Skin of body (tissue), 2 donors: ENCODE measurements around the gene VPS13D. TPM values are rescaled to one million over a fixed set of nuclear protein-coding genes. Genes with fewer than 3 reads are reported as not detected.
"Not testable (repeated sequence)": the region's sequence is repeated elsewhere in the genome, so short reads cannot be mapped to it uniquely, and the experiment has no call there.

Source experiments
- DNase-seq: peaks from one replicate; lab custom pipeline; 2025; lab: John Stamatoyannopoulos, UW
- total RNA-seq: library from RNA; depleted of rRNA; stranded (reverse); fragments of >200 nt; gene quantifications from one replicate; pipeline ENCODE4 v1.2.3, GENCODE V29; 2014

VPS13D gene
- total RNA-seq, 1 donor from 2014 or later, result 63.3 TPM

DNA sequence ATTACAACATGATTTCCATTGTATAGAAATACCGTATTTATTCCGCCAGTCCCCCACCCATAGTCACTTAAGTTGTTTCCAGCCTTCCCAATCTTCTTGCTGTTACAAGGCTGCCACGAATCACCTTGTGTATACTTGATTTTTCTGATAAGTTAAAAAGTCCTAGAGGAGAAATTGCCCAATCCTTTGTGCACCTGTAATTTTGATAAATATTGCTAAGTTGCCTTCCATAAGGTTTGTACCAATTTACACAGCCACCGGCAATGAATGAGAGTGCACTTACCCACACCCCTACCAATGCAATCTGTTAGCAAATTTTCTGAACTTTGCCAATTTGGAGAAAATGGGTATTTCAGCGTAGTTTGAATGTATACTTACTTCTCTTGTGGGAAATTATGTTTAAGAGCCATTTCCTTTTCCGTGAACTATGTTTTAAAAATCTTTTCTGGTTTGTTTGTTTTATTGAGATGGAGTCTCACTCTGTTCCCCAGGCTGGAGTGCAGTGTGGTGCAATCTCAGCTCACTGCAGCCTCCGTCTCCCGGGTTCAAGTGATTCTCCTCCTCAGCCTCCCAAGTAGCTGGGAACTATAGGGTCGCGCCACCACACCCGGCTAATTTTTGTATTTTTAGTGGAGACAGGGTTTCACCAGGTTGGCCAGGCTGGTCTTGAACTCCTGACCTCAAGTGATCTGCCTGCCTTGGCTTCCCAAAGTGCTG is 300.8 kb downstream of the VPS13D start:
- DNase-seq, result no peak

DNA sequence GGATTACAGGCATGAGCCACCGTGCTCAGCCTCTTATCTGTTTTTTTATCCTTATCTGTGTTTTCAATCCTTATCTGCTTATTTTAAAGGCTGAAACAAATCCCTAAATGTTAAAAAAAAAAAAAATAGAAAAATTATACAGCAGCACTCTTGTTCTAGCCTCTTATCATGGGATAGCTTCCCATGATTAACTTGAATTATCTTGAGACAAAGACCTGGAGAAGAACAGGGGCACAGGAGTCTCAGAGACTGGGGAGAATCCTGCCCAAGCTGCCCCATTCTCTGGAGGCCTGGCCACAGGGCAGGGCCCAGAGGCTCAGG is 301.3 kb downstream of the VPS13D start:
- DNase-seq, result no peak

DNA sequence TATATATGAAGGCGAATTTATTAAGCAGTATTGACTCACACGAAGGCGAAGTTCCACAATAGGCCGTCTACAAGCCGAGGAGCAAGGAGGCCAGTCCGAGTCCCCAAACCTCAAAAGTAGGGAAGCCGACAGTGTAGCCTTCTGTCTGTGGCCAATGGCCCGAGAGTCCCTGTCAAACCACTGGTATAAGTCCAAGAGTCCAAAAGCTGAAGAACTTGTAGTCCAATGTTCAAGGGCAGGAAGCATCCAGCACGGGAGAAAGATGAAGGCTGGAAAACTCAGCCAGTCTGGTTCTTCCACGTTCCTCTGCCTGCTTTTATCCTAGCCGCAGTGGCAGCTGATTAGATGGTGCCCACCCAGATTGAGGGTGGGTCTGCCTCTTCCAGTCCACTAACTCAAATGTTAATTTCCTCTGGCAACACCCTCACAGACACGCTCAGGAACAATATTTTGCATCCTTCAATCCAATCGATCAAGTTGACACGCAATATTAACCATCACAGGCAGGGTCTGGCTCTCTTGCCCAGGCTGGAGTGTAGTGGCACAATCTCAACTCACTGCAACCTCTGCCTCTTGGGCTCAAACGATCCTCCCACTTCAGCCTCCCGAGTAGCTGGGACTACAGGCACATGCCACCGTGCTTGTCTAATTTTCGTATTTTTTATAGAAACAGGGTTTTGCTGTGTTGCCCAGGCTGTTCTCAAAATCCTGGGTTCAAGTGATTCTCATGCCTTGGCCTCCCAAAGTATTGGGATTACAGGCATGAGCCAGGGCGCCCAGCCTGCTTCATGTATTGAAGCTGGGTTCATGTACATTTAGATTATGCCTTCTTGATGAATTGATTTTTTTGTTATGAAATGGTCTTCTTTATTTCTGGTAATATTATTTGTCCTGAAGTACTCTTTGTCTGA is 302.8 kb downstream of the VPS13D start:
- no peak for DNase-seq

DNA sequence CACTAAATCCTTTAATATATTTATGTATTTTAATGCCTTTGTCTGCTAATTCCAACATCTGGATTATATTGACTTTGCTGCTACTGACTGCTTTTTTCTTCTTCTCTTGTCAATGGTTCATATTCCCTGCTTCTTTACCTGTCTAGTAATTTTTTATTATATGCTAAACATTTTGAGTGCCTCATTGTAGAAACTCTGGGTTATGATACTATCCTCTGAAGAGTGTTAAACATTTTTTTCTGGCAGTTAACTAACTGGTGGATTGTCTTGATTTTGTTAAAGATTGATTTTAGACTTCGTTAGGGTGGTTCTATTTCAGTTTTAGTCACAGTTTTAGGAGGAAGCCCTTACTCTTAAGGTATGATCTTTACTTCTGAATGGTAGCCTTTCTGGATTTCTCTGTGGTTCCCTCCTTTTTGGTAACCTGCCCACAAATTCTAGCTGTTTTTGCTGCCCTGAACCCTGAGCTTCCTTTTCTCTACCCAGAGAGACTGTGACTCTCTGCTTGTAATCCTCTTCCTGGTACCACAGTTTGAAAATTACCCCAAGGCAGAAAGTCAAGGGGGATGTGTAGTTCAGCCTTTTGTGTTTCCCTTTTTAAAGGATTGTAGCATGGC is 306.3 kb downstream of the VPS13D start:
- DNase-seq, result no peak

DNA sequence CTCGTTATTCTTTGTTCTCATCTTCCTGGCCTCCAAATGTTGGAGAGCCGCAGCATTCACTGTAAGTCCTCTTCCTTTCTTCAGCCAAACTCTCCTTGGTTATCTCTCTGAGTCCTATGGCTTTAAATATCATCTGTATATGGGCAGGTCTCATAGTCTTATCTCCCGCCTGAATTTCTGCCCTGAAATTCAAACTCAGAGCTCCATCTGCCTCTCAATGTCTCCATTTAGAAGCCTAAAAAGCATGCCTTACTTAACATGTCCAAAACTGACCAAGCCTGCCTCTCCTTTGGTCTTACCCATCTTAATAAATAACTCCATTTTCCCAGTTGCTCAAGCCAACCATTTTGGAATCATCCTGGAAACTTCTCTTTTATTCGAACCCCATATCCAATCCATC is 307.5 kb downstream of the VPS13D start:
- DNase-seq, result no peak

DNA sequence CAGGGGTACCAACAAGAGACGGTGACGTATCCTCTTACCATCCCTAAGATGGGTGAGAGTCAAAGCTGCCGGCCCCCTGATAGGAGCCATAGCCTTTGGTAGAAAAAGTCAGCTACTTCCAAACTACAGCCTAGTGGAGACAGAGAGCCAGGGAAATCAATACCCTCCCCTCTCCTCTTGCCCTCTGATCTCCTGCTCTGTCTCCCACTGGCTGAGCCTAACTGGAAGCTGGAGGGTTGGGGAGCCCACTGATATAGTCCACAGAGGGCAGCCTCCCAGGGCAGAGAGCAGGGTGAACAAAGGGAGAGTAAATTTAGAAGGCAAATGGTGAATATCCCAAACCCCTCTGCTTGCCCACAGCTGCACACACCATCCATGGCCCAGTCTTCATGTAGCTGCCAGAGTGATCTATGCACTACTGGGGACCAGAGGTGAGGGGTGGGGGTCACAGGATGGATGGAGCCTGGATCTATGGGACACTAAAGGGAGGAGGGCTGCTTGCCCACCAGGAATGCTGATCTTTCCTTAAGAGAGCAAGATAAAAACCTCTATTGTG is 308.2 kb downstream of the VPS13D start:
- no peak for DNase-seq

DNA sequence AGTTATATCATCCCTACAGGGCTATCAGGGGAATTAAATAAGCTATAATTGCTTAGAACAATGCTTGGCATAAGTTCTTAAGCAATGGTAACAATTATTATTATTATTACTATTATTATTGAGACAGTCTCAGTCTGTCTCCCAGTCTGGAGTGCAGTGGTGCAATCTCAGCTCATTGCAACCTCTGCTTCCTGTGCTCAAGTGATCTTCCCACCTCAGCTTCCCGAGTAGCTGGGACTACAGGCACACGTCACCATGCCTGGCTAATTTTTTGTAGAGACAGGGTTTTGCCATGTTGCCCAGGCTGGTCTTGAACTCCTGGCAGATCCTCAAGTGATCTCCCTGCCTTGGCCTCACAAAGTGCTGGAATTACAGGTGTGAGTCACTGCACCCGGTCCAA is 308.7 kb downstream of the VPS13D start:
- DNase-seq, result not testable (repeated sequence)

DNA sequence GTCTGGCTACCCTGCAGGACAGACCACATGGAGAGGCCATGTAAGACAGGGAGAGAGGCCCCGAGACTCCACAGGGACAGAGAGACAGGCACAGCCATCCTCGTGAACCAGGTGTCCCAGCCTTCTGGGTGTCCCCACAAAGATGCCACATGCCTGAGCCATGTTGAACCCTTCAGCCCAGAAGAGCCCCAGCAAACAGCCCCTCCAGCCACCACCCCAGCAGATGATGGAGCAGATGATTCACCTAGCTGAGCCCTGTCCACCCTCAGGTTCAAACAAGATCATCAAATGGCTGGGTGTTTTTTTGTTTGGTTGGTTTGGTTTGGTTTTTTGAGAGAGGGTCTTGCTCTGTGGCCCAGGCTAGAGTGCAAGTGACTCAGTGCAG is 309.5 kb downstream of the VPS13D start:
- DNase-seq, result no peak

DNA sequence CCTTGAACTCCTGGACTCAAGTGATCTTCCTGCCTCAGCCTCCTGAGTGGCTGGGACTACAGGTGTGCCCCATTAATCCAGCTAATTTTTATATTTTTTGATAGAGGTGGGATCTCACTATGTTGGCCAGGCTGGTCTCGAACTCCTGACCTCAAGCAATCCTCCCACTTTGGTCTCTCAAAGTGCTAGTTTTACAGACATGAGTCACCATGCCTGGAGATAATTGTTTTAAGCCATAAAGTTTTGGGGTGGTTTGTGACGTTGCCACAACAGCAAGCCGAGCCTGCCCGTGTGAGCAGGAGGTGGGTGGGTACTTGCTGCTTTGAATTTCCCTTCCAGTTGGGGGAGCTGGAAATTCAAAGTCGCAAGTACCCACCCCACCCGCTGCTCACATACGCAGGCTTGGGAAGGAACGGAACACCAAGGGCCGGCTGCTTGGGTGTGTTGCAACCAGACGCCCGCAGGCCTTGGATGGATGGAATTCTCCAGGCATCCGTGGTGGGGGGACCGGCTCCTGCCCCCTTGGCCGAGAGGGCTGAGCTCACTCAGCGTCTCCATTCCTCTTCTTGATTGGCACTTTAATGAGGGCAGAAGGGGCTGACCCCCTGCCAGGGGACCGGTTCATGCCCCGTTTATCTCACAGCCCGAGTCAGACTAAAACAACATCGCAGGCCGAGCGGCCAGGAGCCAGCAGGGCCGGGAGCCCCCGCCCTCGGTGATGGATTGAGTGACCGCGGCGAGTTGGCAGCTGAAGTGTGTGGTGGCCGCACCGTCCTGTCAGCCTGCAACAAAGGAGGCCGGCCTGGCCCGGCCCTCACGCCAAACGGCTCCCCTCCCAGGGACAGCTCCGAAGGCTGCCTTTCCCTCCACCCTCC is 310.1 kb downstream of the VPS13D start:
- no peak for DNase-seq

DNA sequence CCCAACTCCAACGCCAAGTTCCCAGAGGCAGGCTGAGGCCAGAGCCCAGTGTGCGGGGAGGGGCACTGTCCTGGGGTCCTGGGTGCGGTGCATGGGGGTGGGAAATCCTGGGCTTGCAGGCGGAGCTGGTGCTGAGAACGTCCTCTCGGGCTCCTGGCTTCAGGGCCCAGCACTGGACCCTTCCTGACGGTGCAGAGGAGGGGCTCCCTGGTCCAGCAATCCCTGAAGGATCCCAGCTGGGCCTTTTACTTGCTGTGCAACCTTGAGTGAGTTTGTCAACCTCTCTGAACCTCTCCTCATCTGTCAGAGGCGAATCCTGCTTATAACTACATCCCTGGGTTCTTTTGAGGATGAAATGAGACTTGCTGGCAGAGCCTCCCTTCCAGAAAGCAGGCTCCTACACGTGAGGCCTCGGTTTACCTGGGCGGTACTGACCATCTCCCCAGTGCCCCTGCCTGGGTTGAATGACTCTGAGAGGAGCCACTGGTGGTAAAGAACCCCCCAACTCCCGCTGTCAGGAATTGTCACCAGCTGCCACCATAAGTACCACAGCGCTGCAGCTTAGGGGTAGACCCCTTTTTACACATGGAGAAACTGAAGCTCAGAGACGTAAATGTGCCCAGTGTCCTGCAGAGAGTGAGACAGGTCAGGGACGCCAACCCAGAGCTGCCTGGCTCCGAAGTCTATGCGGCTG is 310.9 kb downstream of the VPS13D start:
- no peak for DNase-seq

DNA sequence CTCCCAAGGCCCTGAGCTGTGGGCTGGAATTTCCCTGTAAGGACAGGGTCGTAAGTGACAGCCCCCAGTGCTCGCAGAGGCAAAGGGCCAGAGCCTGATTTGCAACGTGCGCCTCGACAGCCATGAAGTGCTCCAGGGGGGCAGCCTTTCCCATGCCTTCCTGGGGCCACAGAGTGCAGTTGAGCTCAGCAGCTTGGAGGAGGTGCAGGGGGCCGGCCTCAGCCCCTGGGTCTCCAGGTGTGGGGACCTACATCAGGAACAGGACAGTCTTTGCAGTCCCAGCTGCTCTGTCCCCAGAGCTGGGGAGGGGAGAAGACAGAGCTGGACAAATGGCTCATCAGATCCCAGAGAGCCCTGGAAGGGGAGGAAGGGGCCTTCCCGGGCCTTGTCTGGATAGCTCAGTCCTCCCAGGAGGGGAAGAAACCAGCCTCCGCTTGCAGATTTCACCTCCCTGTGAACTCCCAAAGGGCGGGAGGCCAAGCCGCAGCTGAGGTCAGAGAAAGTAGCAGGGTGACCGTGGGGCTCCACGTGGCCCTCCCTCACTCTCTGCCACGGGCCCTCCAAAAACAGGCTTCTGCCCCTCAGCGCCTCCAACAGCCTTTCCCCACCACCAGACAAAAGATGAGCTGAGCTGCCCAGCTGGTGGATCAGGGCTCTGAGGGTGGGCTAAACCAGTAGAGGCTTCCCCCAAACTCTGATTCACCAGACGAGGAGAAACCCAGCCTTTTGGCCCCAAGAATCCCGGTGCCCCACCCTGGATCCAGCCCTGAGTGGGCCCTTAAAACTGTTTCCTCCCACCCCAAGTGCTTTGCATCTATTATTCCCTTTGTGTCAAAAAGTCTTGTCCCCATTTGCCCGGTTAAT is 311.7 kb downstream of the VPS13D start:
- no peak for DNase-seq

DNA sequence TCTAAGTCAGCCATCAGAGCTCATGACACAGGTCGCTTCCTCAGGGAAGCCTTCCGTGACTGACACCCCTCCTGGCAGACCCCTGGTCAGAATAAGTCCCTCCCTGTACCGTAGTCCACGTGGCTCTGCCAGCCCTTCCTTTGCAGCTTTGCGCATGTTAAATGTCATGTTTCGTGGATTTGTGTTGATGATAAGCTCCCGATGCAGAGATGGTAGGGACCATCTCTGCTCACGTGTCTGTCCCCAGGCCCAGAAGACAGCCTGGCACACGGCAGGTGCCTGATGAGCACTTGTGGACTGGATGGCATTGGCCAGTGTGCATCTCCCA is 312.3 kb downstream of the VPS13D start:
- DNase-seq, result no peak

DNA sequence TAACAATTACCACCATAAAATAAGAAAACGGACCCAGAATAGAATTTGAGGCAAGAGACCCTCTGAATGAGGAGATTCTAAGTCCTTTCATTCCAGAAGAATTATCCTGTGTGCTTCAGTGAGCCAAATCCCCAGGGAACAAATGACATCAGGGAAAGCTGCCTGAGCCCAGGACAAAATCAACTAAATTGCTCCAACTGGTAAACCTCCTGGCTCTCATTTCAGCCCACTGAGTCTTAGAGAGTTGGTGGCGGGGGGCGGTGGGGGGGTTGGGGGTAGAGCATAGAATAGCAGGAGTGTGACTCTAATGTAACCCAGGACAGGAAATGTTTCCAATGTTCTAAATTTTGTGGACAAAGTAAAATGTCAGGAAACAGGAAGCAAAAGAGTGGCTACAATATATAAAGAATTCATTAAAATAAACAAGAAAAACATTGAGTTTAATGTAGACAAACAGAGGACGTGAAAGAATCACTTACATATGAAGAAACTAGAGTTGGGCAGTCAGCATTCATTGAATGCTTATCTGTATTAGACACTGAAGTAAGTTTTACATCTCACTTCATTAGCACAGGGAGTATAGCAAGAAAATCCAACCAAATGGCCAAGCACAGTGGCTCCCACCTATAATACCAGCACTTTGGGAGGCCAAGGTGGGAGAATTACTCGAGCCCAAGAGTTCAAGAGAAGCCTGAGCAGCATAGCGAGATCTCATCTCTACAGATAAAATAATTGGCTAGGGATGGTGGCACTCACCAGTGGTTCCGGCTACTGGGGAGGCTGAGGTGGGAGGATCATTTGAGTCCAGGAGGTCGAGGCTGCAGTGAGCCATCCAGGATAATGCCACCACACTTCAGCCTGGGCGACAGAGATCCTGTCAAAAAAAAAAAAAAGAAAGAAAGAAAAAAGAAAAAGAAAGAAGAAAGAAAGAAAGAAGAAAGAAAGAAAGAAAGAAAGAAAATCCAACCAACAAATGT is 313.1 kb downstream of the VPS13D start:
- no peak for DNase-seq

DNA sequence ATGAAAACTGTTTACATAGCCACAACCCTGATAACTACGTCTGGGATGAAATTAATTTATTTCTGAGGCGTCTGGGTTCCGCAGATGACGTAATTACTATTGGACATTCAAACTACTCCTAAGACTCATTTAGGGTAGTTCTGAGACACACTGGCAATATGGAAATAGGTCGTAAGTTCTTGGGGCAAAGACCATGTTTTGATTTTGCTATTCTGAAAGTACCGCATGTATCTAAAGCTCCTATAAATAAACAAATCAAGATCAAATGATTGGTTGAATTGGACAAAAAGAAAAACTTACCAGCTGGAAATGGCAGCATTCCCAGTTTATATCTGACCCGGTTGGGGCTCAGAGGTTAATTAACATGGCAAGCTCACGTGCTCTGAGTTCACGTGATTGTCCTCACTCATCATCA is 313.9 kb downstream of the VPS13D start:
- DNase-seq, result no peak

DNA sequence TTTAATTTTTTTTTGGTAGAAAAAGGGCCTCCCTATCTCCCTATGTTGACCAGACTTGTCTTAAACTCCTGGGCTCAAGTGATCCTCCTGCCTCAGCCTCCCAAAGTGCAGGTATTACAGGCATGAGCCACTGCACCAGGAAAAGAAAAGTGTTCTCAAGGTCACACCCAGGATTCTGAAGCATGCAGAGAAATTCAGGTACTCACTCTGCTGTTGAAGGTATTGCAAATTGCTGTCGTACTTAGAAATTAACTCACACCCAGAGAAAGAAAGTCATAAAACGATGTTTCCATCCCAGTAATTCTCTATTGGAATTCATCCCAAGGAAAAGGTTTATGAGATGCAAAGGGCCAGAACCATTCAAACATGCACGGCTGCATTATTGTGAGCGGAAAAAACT is 314.5 kb downstream of the VPS13D start:
- no peak for DNase-seq

DNA sequence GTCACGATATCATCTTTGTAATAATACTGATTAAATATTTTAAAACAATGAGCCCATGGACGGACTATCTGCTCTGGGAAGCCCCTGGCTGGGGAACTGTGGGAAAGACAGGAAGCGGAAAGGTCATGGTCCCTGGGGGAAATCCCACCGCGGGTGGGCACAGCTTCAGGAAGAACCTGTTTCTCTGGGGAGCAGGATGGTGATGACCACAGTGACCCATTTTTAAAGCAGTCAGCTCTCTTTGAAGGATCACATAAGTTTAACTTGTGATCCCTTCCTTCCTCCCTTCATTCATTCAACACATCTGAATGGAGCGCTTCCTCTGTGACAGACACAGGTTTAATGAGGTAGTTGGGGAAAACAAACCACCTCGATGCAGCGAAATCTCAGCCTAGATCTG is 315.2 kb downstream of the VPS13D start:
- DNase-seq, result no peak

DNA sequence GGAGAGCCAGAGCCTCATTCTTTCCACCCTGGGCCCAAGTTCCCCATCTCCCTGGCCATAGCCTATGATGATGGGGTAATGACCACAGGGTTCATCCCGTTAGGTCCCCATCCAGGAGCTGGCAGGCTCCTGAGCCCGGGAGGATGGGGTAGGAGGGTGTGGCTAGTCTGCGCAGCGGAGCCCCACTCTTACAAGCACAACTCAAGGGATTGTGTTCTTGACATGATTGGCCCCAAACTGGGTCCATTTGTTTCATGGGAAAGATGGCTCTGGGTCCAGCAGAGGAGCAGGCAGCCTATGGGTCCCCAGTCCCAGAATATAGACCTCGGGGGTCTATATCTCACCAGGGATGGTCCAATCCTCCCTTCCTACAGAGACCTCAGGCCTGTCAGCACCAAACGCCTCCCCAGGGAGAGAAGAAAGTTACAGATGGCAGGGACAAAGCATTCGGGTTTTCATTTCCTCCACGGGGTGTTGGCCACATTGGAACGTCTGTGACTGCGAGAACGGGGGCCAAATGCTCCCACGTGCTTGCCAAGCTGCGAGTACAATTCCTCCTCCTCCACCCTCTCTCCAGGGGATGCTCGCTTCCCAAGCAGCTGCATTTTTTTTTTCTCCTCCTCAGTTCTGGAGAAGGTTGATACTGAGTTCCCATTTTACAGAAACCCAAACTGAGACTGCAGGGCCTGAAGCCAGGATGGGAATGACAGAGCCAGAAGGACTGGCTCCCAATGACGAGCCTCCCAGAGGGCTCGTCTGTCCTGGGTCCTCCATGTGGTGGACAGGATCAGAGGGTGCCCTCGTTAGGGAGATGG is 317.1 kb downstream of the VPS13D start:
- peak; percentile 70 for DNase-seq
